Measurements from ENCODE around the gene ERC2.

The ERC2 gene

DNA sequence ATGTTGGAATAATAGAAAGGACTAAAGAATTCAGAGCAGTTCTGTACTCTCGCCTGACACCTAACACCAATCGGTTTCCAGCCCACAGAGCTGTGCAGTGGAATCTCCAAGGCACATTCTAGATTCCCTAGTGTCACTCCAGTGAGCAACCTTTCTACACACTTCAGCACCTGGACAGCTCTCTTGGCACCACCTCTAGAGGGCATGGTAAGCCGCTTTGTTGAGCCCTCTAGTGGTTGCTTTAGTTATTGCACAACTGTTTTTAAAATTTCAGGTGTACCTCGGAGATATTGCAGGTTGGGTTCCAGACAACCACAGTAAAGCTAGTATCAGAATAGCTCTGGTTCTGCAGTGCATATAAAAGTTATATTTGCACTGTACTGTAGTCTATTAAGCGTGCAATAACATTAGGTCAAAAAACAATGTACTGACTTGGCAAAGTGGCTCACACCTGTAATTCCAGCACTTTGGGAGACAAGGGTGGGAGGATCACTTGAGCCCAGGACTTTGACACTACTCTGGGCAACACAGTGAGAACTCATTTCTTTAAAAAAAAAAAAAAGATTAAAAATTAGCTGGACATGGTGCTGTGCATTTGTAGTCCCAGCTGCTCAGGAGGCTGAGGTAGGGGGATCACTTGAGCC is 26.5 kb upstream of the ERC2 start (continued):
- TF ChIP-seq, protein P1, sequence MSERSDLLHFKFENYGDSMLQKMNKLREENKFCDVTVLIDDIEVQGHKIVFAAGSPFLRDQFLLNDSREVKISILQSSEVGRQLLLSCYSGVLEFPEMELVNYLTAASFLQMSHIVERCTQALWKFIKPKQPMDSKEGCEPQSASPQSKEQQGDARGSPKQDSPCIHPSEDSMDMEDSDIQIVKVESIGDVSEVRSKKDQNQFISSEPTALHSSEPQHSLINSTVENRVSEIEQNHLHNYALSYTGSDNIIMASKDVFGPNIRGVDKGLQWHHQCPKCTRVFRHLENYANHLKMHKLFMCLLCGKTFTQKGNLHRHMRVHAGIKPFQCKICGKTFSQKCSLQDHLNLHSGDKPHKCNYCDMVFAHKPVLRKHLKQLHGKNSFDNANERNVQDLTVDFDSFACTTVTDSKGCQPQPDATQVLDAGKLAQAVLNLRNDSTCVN (tag by site-specific recombination; optimal IDR thresholded peaks at IDR 0.05) = no peak
- TF ChIP-seq HOXC10 (CRISPR knock-in tag; IDR thresholded peaks at IDR 0.05) (no peak), ZNF341 (tag by site-specific recombination; IDR thresholded peaks at IDR 0.05; ENCODE audit: low read depth) (no peak), ZNF426 (tag by site-specific recombination; IDR thresholded peaks at IDR 0.05) (no peak), ZNF121 (tag by site-specific recombination; IDR thresholded peaks at IDR 0.05) (no peak), ZNF157 (tag by site-specific recombination; IDR thresholded peaks at IDR 0.05) (no peak), OSR2 (tag by site-specific recombination; IDR thresholded peaks at IDR 0.05) (no peak), ZNF660 (tag by site-specific recombination; IDR thresholded peaks at IDR 0.05) (0 out of 2 replicates have a peak, but pooled peaks have one; percentile 28), ZNF302 (tag by site-specific recombination; IDR thresholded peaks at IDR 0.05; ENCODE audit: low read depth) (no peak), HOXD13 (CRISPR knock-in tag; IDR thresholded peaks at IDR 0.05; ENCODE audit: borderline replicate concordance) (no peak), ZNF248 (tag by site-specific recombination; IDR thresholded peaks at IDR 0.05) (no peak), KLF8 (tag by site-specific recombination; IDR thresholded peaks at IDR 0.05) (peak; percentile 51; the same call in 1 of the 2 replicates), ZNF2 (tag by site-specific recombination; IDR thresholded peaks at IDR 0.05) (peak; percentile 73), EGR2 (tag by site-specific recombination; IDR thresholded peaks at IDR 0.05; ENCODE audit: low read depth) (no peak), ZNF223 (tag by site-specific recombination; IDR thresholded peaks at IDR 0.05) (no peak), ZNF677 (tag by site-specific recombination; IDR thresholded peaks at IDR 0.05) (no peak), ZNF555 (tag by site-specific recombination; conservative IDR thresholded peaks at IDR 0.05) (no peak), SCRT2 (tag by site-specific recombination; IDR thresholded peaks at IDR 0.05) (no peak)
- TF ChIP-seq, protein P2, sequence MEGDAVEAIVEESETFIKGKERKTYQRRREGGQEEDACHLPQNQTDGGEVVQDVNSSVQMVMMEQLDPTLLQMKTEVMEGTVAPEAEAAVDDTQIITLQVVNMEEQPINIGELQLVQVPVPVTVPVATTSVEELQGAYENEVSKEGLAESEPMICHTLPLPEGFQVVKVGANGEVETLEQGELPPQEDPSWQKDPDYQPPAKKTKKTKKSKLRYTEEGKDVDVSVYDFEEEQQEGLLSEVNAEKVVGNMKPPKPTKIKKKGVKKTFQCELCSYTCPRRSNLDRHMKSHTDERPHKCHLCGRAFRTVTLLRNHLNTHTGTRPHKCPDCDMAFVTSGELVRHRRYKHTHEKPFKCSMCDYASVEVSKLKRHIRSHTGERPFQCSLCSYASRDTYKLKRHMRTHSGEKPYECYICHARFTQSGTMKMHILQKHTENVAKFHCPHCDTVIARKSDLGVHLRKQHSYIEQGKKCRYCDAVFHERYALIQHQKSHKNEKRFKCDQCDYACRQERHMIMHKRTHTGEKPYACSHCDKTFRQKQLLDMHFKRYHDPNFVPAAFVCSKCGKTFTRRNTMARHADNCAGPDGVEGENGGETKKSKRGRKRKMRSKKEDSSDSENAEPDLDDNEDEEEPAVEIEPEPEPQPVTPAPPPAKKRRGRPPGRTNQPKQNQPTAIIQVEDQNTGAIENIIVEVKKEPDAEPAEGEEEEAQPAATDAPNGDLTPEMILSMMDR (tag by site-specific recombination; IDR thresholded peaks at IDR 0.05) = peak; percentile 92
- TF ChIP-seq, protein P3, sequence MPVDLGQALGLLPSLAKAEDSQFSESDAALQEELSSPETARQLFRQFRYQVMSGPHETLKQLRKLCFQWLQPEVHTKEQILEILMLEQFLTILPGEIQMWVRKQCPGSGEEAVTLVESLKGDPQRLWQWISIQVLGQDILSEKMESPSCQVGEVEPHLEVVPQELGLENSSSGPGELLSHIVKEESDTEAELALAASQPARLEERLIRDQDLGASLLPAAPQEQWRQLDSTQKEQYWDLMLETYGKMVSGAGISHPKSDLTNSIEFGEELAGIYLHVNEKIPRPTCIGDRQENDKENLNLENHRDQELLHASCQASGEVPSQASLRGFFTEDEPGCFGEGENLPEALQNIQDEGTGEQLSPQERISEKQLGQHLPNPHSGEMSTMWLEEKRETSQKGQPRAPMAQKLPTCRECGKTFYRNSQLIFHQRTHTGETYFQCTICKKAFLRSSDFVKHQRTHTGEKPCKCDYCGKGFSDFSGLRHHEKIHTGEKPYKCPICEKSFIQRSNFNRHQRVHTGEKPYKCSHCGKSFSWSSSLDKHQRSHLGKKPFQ (tag by site-specific recombination; IDR thresholded peaks at IDR 0.05) = no peak
- TF ChIP-seq, protein P4, sequence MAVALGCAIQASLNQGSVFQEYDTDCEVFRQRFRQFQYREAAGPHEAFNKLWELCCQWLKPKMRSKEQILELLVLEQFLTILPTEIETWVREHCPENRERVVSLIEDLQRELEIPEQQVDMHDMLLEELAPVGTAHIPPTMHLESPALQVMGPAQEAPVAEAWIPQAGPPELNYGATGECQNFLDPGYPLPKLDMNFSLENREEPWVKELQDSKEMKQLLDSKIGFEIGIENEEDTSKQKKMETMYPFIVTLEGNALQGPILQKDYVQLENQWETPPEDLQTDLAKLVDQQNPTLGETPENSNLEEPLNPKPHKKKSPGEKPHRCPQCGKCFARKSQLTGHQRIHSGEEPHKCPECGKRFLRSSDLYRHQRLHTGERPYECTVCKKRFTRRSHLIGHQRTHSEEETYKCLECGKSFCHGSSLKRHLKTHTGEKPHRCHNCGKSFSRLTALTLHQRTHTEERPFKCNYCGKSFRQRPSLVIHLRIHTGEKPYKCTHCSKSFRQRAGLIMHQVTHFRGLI (tag by site-specific recombination; IDR thresholded peaks at IDR 0.05) = no peak
- TF ChIP-seq, protein P5, sequence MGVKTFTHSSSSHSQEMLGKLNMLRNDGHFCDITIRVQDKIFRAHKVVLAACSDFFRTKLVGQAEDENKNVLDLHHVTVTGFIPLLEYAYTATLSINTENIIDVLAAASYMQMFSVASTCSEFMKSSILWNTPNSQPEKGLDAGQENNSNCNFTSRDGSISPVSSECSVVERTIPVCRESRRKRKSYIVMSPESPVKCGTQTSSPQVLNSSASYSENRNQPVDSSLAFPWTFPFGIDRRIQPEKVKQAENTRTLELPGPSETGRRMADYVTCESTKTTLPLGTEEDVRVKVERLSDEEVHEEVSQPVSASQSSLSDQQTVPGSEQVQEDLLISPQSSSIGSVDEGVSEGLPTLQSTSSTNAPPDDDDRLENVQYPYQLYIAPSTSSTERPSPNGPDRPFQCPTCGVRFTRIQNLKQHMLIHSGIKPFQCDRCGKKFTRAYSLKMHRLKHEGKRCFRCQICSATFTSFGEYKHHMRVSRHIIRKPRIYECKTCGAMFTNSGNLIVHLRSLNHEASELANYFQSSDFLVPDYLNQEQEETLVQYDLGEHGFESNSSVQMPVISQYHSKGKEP (tag by site-specific recombination; IDR thresholded peaks at IDR 0.05) = no peak
- TF ChIP-seq, protein P6, sequence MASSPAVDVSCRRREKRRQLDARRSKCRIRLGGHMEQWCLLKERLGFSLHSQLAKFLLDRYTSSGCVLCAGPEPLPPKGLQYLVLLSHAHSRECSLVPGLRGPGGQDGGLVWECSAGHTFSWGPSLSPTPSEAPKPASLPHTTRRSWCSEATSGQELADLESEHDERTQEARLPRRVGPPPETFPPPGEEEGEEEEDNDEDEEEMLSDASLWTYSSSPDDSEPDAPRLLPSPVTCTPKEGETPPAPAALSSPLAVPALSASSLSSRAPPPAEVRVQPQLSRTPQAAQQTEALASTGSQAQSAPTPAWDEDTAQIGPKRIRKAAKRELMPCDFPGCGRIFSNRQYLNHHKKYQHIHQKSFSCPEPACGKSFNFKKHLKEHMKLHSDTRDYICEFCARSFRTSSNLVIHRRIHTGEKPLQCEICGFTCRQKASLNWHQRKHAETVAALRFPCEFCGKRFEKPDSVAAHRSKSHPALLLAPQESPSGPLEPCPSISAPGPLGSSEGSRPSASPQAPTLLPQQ (tag by site-specific recombination; IDR thresholded peaks at IDR 0.05) = no peak

Data from HEK293 (cell line).